Uterus (tissue), 4 donors: ENCODE measurements around the gene B3GALT5. TPM values are rescaled to one million over a fixed set of nuclear protein-coding genes. Genes with fewer than 3 reads are reported as not detected.

Experiments used
- DNase-seq, 2 donors: peaks; one replicate each; pipeline ENCODE4 v3.0.0-alpha.2; 2019 to 2020
- H3K27ac ChIP-seq, 2 donors: fragments of 200-600 bp; sonication (generic); 1 replicate in 1 of 2; 2 replicates in 1 of 2; pipeline ENCODE4 v1.5.1; 2016 to 2018
- H3K27me3 ChIP-seq, 2 donors: fragments of 200-600 bp; sonication (generic); one replicate each; pipeline ENCODE4 v1.5.1; 2018 to 2019; ENCODE audit warnings: control low read depth in 1 of 2
- H3K36me3 ChIP-seq, 2 donors: fragments of 200-600 bp; sonication (generic); one replicate each; pipeline ENCODE4 v1.5.1; 2019; ENCODE audit warnings: control low read depth in 1 of 2
- H3K4me1 ChIP-seq, 2 donors: fragments of 200-600 bp; sonication (generic); one replicate each; pipeline ENCODE4 v1.5.1; 2018 to 2019; ENCODE audit warnings: control low read depth in 1 of 2
- H3K4me3 ChIP-seq, 2 donors: fragments of 200-600 bp; sonication (generic); 1 replicate in 1 of 2; 2 replicates in 1 of 2; pipeline ENCODE4 v1.5.1; 2018 to 2019; ENCODE audit warnings: mild to moderate bottlenecking in 1 of 2
- H3K9me3 ChIP-seq, 2 donors: fragments of 200-600 bp; sonication (generic); one replicate each; pipeline ENCODE4 v1.5.1; 2019; ENCODE audit warnings: control low read depth in 1 of 2
- CTCF ChIP-seq, 4 experiments: fragments of 200-600 bp in 2 of 4; fragments of 450-650 bp in 2 of 4; sonication (generic) in 2 of 4; IDR thresholded peaks; one replicate each; pipeline ENCODE4 v1.5.1; 2016 to 2019; ENCODE audit warnings: antibody characterized with exemption in 4 of 4, mild to moderate bottlenecking in 2 of 4, moderate library complexity in 1 of 4
- POLR2A ChIP-seq, 2 donors: fragments of 450-650 bp; IDR thresholded peaks; one replicate each; pipeline ENCODE4 v1.6.1; 2016; ENCODE audit warnings: antibody characterized with exemption in 2 of 2, mild to moderate bottlenecking in 1 of 2, moderate library complexity in 1 of 2
- intact Hi-C: fragments of 100-400 bp; cut with DNase I; formaldehyde crosslinking; loops from one replicate; pipeline ENCODE4 v1.15.1; 2023; ENCODE audit warnings: low total_unique reads
- total RNA-seq, 4 donors: library from RNA; depleted of rRNA in 3 of 4; stranded (reverse); fragments of >200 nt in 3 of 4; gene quantifications; one replicate each; pipeline versions ENCODE4 v1.1.0 to v1.2.4, GENCODE V29; 2014 to 2023
- donor health status: DM: yes; HTN: yes; CAD: no.

The B3GALT5 gene
- total RNA-seq, 4 donors from 2014 or later: 0.26 to 2.7 (median 0.65) TPM

GRCh38 chr21:39705849-39706248 is 93.1 kb downstream of the B3GALT5 start:
- no peak overlapping the region for H3K4me3 ChIP-seq
- DNase-seq: no peak
- H3K36me3 ChIP-seq: no peaks in the 10 kb centered on the region
- no peaks in the 10 kb centered on the region for H3K9me3 ChIP-seq
- intact Hi-C loops: no loop called here
- H3K27ac ChIP-seq: no peak overlapping the region
- no peaks in the 10 kb centered on the region for H3K4me1 ChIP-seq
- H3K27me3 ChIP-seq: no peaks in the 10 kb centered on the region
- no peak for TF ChIP-seq POLR2A (IDR thresholded peaks at IDR 0.05)
- no peak for TF ChIP-seq CTCF (IDR thresholded peaks at IDR 0.05)

GRCh38 chr21:39707316-39707715 is 94.6 kb downstream of the B3GALT5 start:
- Histone ChIP-seq H3K4me3 (no peak overlapping the region), H3K27ac (no peak overlapping the region), H3K4me1 (no peaks in the 10 kb centered on the region), H3K27me3 (no peaks in the 10 kb centered on the region), H3K36me3 (no peaks in the 10 kb centered on the region), H3K9me3 (no peaks in the 10 kb centered on the region)
- DNase-seq: no peak
- intact Hi-C loops: no loop called here
- TF ChIP-seq CTCF (IDR thresholded peaks at IDR 0.05): no peak
- no peak for TF ChIP-seq POLR2A (IDR thresholded peaks at IDR 0.05)

- H3K27me3 ChIP-seq: no peaks in the 10 kb centered on the region
- no peak for DNase-seq
- no peaks in the 10 kb centered on the region for H3K36me3 ChIP-seq
- intact Hi-C loops: loop anchor here (10.0 kb wide), 1 partner anchor 186 kb away; no protein-coding TSS in a partner anchor
- no peak overlapping the region for H3K4me3 ChIP-seq
- no peak overlapping the region for H3K27ac ChIP-seq
- no peaks in the 10 kb centered on the region for H3K4me1 ChIP-seq
- TF ChIP-seq CTCF (IDR thresholded peaks at IDR 0.05) (no peak), POLR2A (IDR thresholded peaks at IDR 0.05) (no peak)
- H3K9me3 ChIP-seq: no peaks in the 10 kb centered on the region
These were observed 98.1 kb downstream of the B3GALT5 start for GRCh38 chr21:39710866-39711265.

- no peaks in the 10 kb centered on the region for H3K27me3 ChIP-seq
- H3K4me3 ChIP-seq: no peak overlapping the region
- no peak for DNase-seq
- no peaks in the 10 kb centered on the region for H3K9me3 ChIP-seq
- H3K4me1 ChIP-seq: no peaks in the 10 kb centered on the region
- no peaks in the 10 kb centered on the region for H3K36me3 ChIP-seq
- intact Hi-C loops: loop anchor here (10.0 kb wide), 1 partner anchor 187 kb away; no protein-coding TSS in a partner anchor
- no peak overlapping the region for H3K27ac ChIP-seq
- TF ChIP-seq POLR2A (IDR thresholded peaks at IDR 0.05): no peak
- no peak for TF ChIP-seq CTCF (IDR thresholded peaks at IDR 0.05)
These were observed 99.5 kb downstream of the B3GALT5 start for GRCh38 chr21:39712273-39712672.

- Histone ChIP-seq H3K27me3 (no peaks in the 10 kb centered on the region), H3K4me1 (no peaks in the 10 kb centered on the region), H3K9me3 (no peaks in the 10 kb centered on the region), H3K36me3 (no peaks in the 10 kb centered on the region), H3K27ac (no peak overlapping the region), H3K4me3 (no peak overlapping the region)
- no peak for DNase-seq
- intact Hi-C loops: loop anchor here (10.0 kb wide), 1 partner anchor 188 kb away; no protein-coding TSS in a partner anchor
- no peak for TF ChIP-seq CTCF (IDR thresholded peaks at IDR 0.05)
These were observed 100.2 kb downstream of the B3GALT5 start for GRCh38 chr21:39712976-39713375.
